Left lung (tissue), 14 donors: ENCODE data around the gene POF1B. TPM values are rescaled to one million over a fixed set of nuclear protein-coding genes. Genes with fewer than 3 reads are reported as not detected.

ENCODE experiments used
- ATAC-seq: fragments of 200-7000 bp; cut with Tn5 transposase; one replicate; pipeline ENCODE4 v1.9.1; 2020; ENCODE audit warnings: moderate library complexity
- DNase-seq, 4 donors: peaks; one replicate each; pipeline ENCODE4 v3.0.0-alpha.2; 2013 to 2020
- H3K27ac ChIP-seq, 2 donors: fragments of 200-600 bp; sonication (generic) in 1 of 2; one replicate each; pipeline versions ENCODE4 v1.5.0 to v1.8.0; 2020 to 2021
- H3K27me3 ChIP-seq, 2 donors: fragments of 200-600 bp; sonication (generic) in 1 of 2; one replicate each; pipeline versions ENCODE4 v1.5.0 to v1.8.0; 2020 to 2021
- H3K36me3 ChIP-seq, 2 donors: fragments of 200-600 bp; sonication (generic) in 1 of 2; one replicate each; pipeline versions ENCODE4 v1.5.0 to v1.8.0; 2020 to 2021
- H3K4me1 ChIP-seq, 2 donors: fragments of 200-600 bp; one replicate each; pipeline ENCODE4 v1.8.0; 2021
- H3K4me3 ChIP-seq, 2 donors: fragments of 200-600 bp; sonication (generic) in 1 of 2; one replicate each; pipeline versions ENCODE4 v1.5.0 to v1.8.0; 2020 to 2021; ENCODE audit warnings: mild to moderate bottlenecking in 1 of 2
- H3K9me3 ChIP-seq, 2 donors: fragments of 200-600 bp; sonication (generic) in 1 of 2; one replicate each; pipeline versions ENCODE4 v1.5.0 to v1.8.0; 2020 to 2021
- intact Hi-C, 2 donors: fragments of 100-400 bp; cut with DNase I; formaldehyde crosslinking; loops; one replicate each; pipeline versions ENCODE4 v1.11.2 to v1.14.2; 2022
- long read RNA-seq, 12 donors: library from polyadenylated mRNA in 2 of 12; unstranded in 2 of 12; transcript quantifications; one replicate each; pipeline ENCODE4 v2.0.0 and lab custom pipeline, GENCODE V29; 2019 to 2026
- polyA plus RNA-seq, 6 donors: library from polyadenylated mRNA; unstranded; fragments of 120-200 nt; gene quantifications; one replicate each; pipeline ENCODE4 v1.2.1, GENCODE V29; 2013; ENCODE audit not compliant: insufficient read length in 6 of 6
- total RNA-seq, 2 donors: library from RNA; stranded (reverse); fragmentation: NEBNext Ultra II Directional; extraction: Animal tissue kit (Norgen Biotek cat#: 25700); gene quantifications; one replicate each; pipeline ENCODE4 v1.2.1, GENCODE V29; 2021
- TF ChIP-seq, protein P1 (sequence below), 2 donors: fragments of 200-600 bp; sonication (generic) in 1 of 2; IDR thresholded peaks; one replicate each; pipeline versions ENCODE4 v1.5.0 to v1.8.0; 2021; ENCODE audit warnings: antibody characterized with exemption in 2 of 2
- donor health status: DM: no; HTN: yes; CAD: no.
- donor health status: DM: no; HTN: no; CAD: no.

Gene POF1B, protein sequence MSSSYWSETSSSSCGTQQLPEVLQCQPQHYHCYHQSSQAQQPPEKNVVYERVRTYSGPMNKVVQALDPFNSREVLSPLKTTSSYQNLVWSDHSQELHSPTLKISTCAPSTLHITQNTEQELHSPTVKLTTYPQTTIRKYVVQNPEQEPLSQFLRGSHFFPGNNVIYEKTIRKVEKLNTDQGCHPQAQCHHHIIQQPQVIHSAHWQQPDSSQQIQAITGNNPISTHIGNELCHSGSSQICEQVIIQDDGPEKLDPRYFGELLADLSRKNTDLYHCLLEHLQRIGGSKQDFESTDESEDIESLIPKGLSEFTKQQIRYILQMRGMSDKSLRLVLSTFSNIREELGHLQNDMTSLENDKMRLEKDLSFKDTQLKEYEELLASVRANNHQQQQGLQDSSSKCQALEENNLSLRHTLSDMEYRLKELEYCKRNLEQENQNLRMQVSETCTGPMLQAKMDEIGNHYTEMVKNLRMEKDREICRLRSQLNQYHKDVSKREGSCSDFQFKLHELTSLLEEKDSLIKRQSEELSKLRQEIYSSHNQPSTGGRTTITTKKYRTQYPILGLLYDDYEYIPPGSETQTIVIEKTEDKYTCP
- 1 to 10 TPM in 1 of 2 donors, under 1 TPM in 1; 0.76 to 1.6 TPM for total RNA-seq
- polyA plus RNA-seq: under 1 TPM; 0.17 to 0.34 (median 0.28) TPM
- long read RNA-seq, donor 1: 0 reads
- long read RNA-seq, donor 2: 0 reads
- long read RNA-seq, donor 3: 0 reads
- long read RNA-seq, donor 4: 0 reads
- long read RNA-seq, donor 5: 0 reads
- long read RNA-seq, donor 6: 0 reads
- long read RNA-seq, donor 7: 0 reads
- long read RNA-seq, donor 8: 0 reads
- long read RNA-seq, donor 9: 0 reads
- long read RNA-seq, donor 10: 0 reads
- long read RNA-seq, donor 11: 0 reads
- long read RNA-seq, donor 12: 0 reads

DNA sequence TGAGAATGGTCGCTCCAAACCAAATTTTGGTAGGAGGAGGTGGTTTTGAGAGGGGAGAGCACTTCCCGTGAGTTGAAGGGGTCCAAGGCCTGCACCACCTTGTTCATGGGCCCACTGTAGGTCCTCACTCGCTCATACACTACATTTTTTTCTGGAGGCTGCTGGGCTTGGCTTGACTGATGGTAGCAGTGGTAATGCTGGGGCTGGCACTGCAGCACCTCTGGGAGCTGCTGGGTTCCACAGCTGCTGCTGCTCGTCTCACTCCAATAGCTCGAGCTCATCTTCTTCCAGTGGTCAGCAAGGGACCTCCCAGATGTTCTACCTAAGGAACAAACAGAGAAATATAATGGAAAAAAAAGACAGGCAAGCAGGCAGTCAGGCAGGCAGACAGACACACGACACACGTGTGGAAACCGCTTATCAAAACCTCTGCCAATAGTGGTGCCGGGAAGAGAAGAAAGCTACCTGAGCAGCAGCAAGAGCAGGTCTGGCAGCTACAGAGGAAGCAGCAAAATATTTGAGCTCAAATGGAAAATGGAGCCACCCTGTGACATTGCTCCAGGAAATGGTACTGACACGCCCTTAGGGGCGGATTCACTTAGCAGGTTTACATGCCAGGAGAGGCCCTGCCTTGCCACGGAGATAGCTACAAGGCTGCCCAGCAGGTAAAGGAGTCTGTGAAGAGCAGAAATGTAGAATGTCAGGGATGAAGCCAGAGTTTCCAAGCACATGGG is at the start of gene POF1B:
Gene POF1B, minus strand, starts transcription at position 492 of the 734 bp plus-strand sequence. Its CDS starts 211 bp downstream, at position 281.
- intact Hi-C loops: no loop called here
- H3K27me3 ChIP-seq: no peaks in the 10 kb centered on the region
- no peaks in the 10 kb centered on the region for H3K4me1 ChIP-seq
- ATAC-seq (no peak), DNase-seq (peak in 1 of 4 donors; percentile 22)
- no peak within 1 kb of the TSS for H3K27ac ChIP-seq
- no peaks in the 10 kb centered on the region for H3K36me3 ChIP-seq
- H3K4me3 ChIP-seq: no peak within 1 kb of the TSS
- no peaks in the 10 kb centered on the region for H3K9me3 ChIP-seq
- TF ChIP-seq, protein P1, sequence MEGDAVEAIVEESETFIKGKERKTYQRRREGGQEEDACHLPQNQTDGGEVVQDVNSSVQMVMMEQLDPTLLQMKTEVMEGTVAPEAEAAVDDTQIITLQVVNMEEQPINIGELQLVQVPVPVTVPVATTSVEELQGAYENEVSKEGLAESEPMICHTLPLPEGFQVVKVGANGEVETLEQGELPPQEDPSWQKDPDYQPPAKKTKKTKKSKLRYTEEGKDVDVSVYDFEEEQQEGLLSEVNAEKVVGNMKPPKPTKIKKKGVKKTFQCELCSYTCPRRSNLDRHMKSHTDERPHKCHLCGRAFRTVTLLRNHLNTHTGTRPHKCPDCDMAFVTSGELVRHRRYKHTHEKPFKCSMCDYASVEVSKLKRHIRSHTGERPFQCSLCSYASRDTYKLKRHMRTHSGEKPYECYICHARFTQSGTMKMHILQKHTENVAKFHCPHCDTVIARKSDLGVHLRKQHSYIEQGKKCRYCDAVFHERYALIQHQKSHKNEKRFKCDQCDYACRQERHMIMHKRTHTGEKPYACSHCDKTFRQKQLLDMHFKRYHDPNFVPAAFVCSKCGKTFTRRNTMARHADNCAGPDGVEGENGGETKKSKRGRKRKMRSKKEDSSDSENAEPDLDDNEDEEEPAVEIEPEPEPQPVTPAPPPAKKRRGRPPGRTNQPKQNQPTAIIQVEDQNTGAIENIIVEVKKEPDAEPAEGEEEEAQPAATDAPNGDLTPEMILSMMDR (IDR thresholded peaks at IDR 0.05): no peak

DNA sequence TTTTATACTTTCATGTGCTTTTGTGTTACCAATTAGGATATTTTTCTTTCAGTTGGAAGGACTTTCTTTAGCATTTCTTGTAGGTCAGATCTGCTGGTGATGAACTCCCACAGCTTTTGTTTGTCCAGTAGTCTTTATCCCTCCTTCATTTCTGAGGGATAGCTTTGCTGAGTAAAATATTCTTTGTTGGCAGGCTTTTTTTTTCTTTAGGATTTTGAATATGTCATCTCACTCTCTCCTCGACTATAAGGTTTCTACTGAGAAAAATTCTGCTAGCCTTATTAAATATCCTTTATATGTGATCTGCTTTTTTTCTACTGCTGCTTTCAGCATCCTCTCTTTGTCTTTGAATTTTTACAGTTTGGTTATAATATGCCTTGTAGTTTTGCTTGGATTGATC is 49.6 kb upstream of the POF1B start:
- Histone ChIP-seq H3K4me3 (no peak overlapping the region), H3K27ac (no peak overlapping the region), H3K4me1 (no peaks in the 10 kb centered on the region), H3K9me3 (peaks cover 0 to 3% of the 10 kb centered on the region in 2 donors), H3K27me3 (no peaks in the 10 kb centered on the region), H3K36me3 (no peaks in the 10 kb centered on the region)
- DNase-seq (no peak), ATAC-seq (no peak)
- intact Hi-C loops: no loop called here
- TF ChIP-seq, protein P1 (IDR thresholded peaks at IDR 0.05): no peak

DNA sequence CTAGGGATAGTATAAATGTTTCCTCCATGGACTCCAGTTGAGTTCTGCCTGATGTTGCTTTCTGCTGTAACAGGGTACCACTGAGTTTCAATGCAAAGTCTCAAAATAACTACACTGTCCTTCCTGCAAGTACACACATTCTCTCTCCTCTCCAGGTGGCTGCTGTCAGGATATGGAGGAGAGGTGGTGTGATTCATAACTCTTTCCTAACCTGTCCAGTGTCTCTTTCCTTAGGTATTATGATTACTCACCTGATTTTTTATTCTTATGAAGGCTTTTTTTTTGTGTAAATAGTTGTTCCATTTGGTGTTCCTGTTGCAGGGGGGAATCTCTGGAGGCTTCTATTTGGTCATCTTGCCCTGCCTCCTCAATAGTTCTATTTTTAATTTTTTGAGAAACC is 39.8 kb upstream of the POF1B start:
- TF ChIP-seq, protein P1 (IDR thresholded peaks at IDR 0.05): no peak
- no peak for DNase-seq
- H3K9me3 ChIP-seq: no peaks in the 10 kb centered on the region
- H3K4me1 ChIP-seq: no peaks in the 10 kb centered on the region
- no peak overlapping the region for H3K4me3 ChIP-seq
- no peaks in the 10 kb centered on the region for H3K27me3 ChIP-seq
- no peaks in the 10 kb centered on the region for H3K36me3 ChIP-seq
- ATAC-seq: no peak
- no peak overlapping the region for H3K27ac ChIP-seq
- intact Hi-C loops: no loop called here

GRCh38 chrX:85391878-85392238 is 12.4 kb upstream of the POF1B start:
- TF ChIP-seq, protein P1 (IDR thresholded peaks at IDR 0.05): no peak
- no peaks in the 10 kb centered on the region for H3K9me3 ChIP-seq
- ATAC-seq: no peak
- intact Hi-C loops: no loop called here
- no peaks in the 10 kb centered on the region for H3K36me3 ChIP-seq
- no peak overlapping the region for H3K27ac ChIP-seq
- H3K27me3 ChIP-seq: no peaks in the 10 kb centered on the region
- DNase-seq: no peak
- H3K4me3 ChIP-seq: no peak overlapping the region
- no peaks in the 10 kb centered on the region for H3K4me1 ChIP-seq
